Gastrocnemius medialis (tissue), 4 donors: ENCODE measurements around the gene ZC3H7A. TPM values are rescaled to one million over a fixed set of nuclear protein-coding genes. Genes with fewer than 3 reads are reported as not detected.
A peak's percentile ranks its signal among the peaks of the same experiment; 100 is the strongest.

Experiments
- ATAC-seq, 2 donors: fragments of 150-250 bp; one replicate each; pipeline ENCODE4 v1.9.1; 2016
- DNase-seq, 2 donors: peaks; one replicate each; pipeline ENCODE4 v3.0.0-alpha.2; 2019
- H3K27ac ChIP-seq, 4 donors: fragments of 200-600 bp; sonication (generic); 1 replicate in 1 of 4; 2 replicates in 3 of 4; pipeline ENCODE4 v1.5.1; 2016 to 2018; ENCODE audit warnings: mild to moderate bottlenecking in 2 of 4, moderate library complexity in 1 of 4
- H3K27me3 ChIP-seq, 3 donors: fragments of 200-600 bp; sonication (generic) in 2 of 3; 1 replicate in 1 of 3; 2 replicates in 2 of 3; pipeline versions ENCODE4 v1.5.1 to v1.6.0; 2016 to 2019; ENCODE audit warnings: mild to moderate bottlenecking in 1 of 3, moderate library complexity in 1 of 3
- H3K36me3 ChIP-seq, 2 donors: fragments of 200-600 bp; sonication (generic) in 1 of 2; one replicate each; pipeline ENCODE4 v1.5.1; 2017 to 2018
- H3K4me1 ChIP-seq, 2 donors: fragments of 200-600 bp; sonication (generic) in 1 of 2; one replicate each; pipeline ENCODE4 v1.5.1; 2016 to 2017; ENCODE audit warnings: mild to moderate bottlenecking in 2 of 2
- H3K4me3 ChIP-seq, 4 donors: fragments of 200-600 bp; sonication (generic) in 3 of 4; 1 replicate in 1 of 4; 2 replicates in 3 of 4; pipeline ENCODE4 v1.5.1; 2016 to 2019; ENCODE audit warnings: mild to moderate bottlenecking in 2 of 4
- H3K9me3 ChIP-seq, 3 donors: fragments of 200-600 bp; sonication (generic) in 2 of 3; 1 replicate in 1 of 3; 2 replicates in 2 of 3; pipeline ENCODE4 v1.5.1; 2016 to 2019
- POLR2A ChIP-seq, 2 donors: fragments of 450-650 bp; IDR thresholded peaks; one replicate each; pipeline ENCODE4 v1.6.1; 2017; ENCODE audit warnings: antibody characterized with exemption in 2 of 2, mild to moderate bottlenecking in 2 of 2, moderate library complexity in 2 of 2
- in situ Hi-C, 4 donors: fragments of 200-750 bp; cut with MboI; loops; one replicate each; pipeline versions ENCODE4 v1.15.0 to v1.8.0; 2017; ENCODE audit warnings: low sequenced_read_pairs in 4 of 4
- intact Hi-C: fragments of 100-400 bp; cut with DNase I; formaldehyde crosslinking; loops from one replicate; pipeline ENCODE4 v1.15.1; 2023; ENCODE audit warnings: low total_unique reads
- total RNA-seq, 4 donors: library from RNA; depleted of rRNA; stranded (reverse); fragments of >200 nt; gene quantifications; one replicate each; pipeline versions ENCODE4 v1.1.0 to v1.2.3, GENCODE V29; 2016
- TF ChIP-seq, protein P1 (sequence below), 5 experiments: fragments of 450-650 bp in 3 of 5; fragments of 200-600 bp in 2 of 5; sonication (generic) in 2 of 5; IDR thresholded peaks in 4 of 5; conservative IDR thresholded peaks in 1 of 5; 1 replicate in 4 of 5; 2 replicates in 1 of 5; pipeline ENCODE4 v1.5.1; 2016 to 2019; ENCODE audit warnings: antibody characterized with exemption in 5 of 5, mild to moderate bottlenecking in 3 of 5, moderate library complexity in 3 of 5

The ZC3H7A gene
- total RNA-seq, 4 donors from 2014 or later: 33.9 to 41.7 (median 37.9) TPM

DNA sequence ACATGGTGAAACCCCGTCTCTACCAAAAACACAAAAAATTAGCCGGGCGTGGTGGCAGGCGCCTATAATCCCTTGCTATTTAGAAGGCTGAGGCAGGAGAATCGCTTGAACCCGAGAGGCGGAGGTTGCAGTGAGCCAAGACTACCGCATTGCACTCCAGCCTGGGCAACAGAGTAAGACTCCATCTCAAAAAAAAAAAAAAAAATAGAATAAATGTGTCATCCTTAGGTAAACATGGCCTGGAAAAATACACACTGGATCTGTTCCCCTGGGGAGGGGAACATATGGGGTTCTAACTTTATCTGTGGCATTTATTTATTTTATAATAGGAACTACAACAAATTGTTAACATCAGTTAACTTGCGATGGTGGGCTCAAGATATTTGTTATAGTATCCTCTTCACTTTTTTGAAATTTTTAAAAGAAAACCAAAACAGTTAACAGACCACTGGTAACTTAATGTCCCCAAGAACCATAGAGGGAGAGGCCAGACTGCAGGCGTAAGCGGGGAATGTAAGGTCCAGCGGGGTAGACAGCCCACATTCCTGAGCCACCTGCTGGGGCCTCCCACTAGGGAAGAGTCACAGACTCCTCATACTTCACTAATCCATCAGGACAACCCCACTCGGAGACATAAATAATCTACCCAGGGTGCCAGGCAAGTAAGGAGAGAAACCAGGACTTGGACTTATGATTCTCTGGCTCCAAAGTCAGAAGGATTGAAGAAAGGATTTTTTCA lies 41.9 kb downstream of the ZC3H7A start:
- Histone ChIP-seq H3K36me3 (peaks cover 0 to 90% of the 10 kb centered on the region in 2 donors), H3K9me3 (no peaks in the 10 kb centered on the region), H3K27me3 (no peaks in the 10 kb centered on the region), H3K4me3 (no peak overlapping the region), H3K27ac (no peak overlapping the region), H3K4me1 (no peaks in the 10 kb centered on the region)
- intact Hi-C loops (no loop called here), in situ Hi-C loops (no loop called here)
- no peak for TF ChIP-seq POLR2A (IDR thresholded peaks at IDR 0.05)
- TF ChIP-seq, protein P1, sequence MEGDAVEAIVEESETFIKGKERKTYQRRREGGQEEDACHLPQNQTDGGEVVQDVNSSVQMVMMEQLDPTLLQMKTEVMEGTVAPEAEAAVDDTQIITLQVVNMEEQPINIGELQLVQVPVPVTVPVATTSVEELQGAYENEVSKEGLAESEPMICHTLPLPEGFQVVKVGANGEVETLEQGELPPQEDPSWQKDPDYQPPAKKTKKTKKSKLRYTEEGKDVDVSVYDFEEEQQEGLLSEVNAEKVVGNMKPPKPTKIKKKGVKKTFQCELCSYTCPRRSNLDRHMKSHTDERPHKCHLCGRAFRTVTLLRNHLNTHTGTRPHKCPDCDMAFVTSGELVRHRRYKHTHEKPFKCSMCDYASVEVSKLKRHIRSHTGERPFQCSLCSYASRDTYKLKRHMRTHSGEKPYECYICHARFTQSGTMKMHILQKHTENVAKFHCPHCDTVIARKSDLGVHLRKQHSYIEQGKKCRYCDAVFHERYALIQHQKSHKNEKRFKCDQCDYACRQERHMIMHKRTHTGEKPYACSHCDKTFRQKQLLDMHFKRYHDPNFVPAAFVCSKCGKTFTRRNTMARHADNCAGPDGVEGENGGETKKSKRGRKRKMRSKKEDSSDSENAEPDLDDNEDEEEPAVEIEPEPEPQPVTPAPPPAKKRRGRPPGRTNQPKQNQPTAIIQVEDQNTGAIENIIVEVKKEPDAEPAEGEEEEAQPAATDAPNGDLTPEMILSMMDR (IDR thresholded peaks at IDR 0.05 in 4 of 5, conservative IDR thresholded peaks at IDR 0.05 in 1 of 5): no peak
- ATAC-seq: no peak
- no peak for DNase-seq

GRCh38 chr16:11752856-11753255 lies 44.2 kb downstream of the ZC3H7A start:
- DNase-seq: no peak
- H3K4me1 ChIP-seq: no peaks in the 10 kb centered on the region
- no peak overlapping the region for H3K27ac ChIP-seq
- H3K4me3 ChIP-seq: no peak overlapping the region
- intact Hi-C loops (no loop called here), in situ Hi-C loops (no loop called here)
- no peaks in the 10 kb centered on the region for H3K9me3 ChIP-seq
- no peaks in the 10 kb centered on the region for H3K27me3 ChIP-seq
- H3K36me3 ChIP-seq: peaks cover 2 to 87% of the 10 kb centered on the region in 2 donors
- TF ChIP-seq, protein P1 (IDR thresholded peaks at IDR 0.05 in 4 of 5, conservative IDR thresholded peaks at IDR 0.05 in 1 of 5): no peak
- TF ChIP-seq POLR2A (IDR thresholded peaks at IDR 0.05): no peak
- ATAC-seq: no peak

- ATAC-seq: peak in 1 of 2 donors; percentile 29
- Histone ChIP-seq H3K9me3 (no peaks in the 10 kb centered on the region), H3K36me3 (peaks cover 2 to 62% of the 10 kb centered on the region in 2 donors), H3K4me3 (no peak overlapping the region), H3K4me1 (no peaks in the 10 kb centered on the region), H3K27ac (peak overlapping the region in 3 of 4 donors; percentile 11 to 37 (median 18)), H3K27me3 (no peaks in the 10 kb centered on the region)
- no peak for DNase-seq
- intact Hi-C loops: no loop called here
- in situ Hi-C loops: no loop called here
- TF ChIP-seq, protein P1 (IDR thresholded peaks at IDR 0.05 in 4 of 5, conservative IDR thresholded peaks at IDR 0.05 in 1 of 5): no peak
- TF ChIP-seq POLR2A (IDR thresholded peaks at IDR 0.05): no peak
Observed at GRCh38 chr16:11750056-11750455, 47.0 kb downstream of the ZC3H7A start.

- peaks cover 2 to 3% of the 10 kb centered on the region in 2 donors for H3K4me1 ChIP-seq
- H3K9me3 ChIP-seq: no peaks in the 10 kb centered on the region
- TF ChIP-seq, protein P1 (IDR thresholded peaks at IDR 0.05 in 4 of 5, conservative IDR thresholded peaks at IDR 0.05 in 1 of 5): no peak
- no peak for TF ChIP-seq POLR2A (IDR thresholded peaks at IDR 0.05)
- H3K36me3 ChIP-seq: peaks cover 2 to 53% of the 10 kb centered on the region in 2 donors
- DNase-seq: no peak
- in situ Hi-C loops: loop anchor here in 3 of 4 donors (10.0 kb wide), 1 partner anchor 46 kb away; the partner anchor contains the start of gene ZC3H7A (in 3 of the 3)
- intact Hi-C loops: loop anchor here (10.0 kb wide), 1 partner anchor 166 kb away; the partner anchor contains the start of gene GSPT1
- H3K27ac ChIP-seq: peak overlapping the region in 1 of 4 donors; percentile 21
- no peak overlapping the region for H3K4me3 ChIP-seq
- no peak for ATAC-seq
- H3K27me3 ChIP-seq: no peaks in the 10 kb centered on the region
Observed at GRCh38 chr16:11748404-11749254, 48.4 kb downstream of the ZC3H7A start.
